HG03280 (cell line): ENCODE results near the gene SAMD11.
"Not testable (repeated sequence)": the region's sequence is repeated elsewhere in the genome, so short reads cannot be mapped to it uniquely, and the experiment has no call there.

Experiments used
- ATAC-seq: cut with Tn5 transposase; IDR thresholded peaks from one replicate; pipeline ENCODE4 v1.9.1; 2021; ENCODE audit warnings: mild to moderate bottlenecking, moderate library complexity; ENCODE audit not compliant: unreplicated experiment

SAMD11 gene

GRCh38 chr1:974293-974640, 50.5 kb downstream of the SAMD11 start:
- no peak for ATAC-seq

DNA sequence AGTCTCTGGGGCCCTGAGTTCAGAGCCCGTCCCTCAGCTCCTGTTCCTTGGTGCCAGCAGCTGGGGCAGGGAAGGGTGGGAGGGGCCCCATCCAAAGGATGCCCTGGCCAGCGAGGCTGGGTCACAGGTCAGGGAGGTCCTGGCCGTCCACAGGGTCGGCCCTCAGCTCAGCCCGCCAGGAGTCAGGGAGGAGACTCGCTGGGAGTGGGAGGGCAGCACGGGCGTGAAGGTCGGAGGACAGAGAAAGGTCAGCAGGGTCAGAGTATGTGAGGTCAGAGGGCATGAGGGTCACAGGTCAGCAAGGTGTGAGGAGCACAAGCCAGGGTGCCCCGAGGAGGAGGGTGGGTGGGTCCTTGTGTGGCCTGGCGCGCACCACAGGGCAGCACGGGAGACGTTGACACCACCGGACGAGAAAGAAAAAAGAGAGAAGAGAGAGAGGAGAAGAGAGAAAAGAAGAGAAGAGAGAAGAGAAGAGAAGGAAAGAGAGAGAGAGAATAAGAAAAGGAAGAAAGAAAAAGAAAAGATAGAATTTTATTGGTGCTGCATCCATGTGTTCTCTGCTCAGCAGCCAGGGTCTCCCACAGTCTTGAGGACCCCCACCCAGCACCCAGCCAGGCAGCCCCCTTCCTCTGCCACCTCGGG, 51.1 kb downstream of the SAMD11 start:
- no peak for ATAC-seq

- no peak for ATAC-seq
Observed at GRCh38 chr1:975365-975764, 51.6 kb downstream of the SAMD11 start.

DNA sequence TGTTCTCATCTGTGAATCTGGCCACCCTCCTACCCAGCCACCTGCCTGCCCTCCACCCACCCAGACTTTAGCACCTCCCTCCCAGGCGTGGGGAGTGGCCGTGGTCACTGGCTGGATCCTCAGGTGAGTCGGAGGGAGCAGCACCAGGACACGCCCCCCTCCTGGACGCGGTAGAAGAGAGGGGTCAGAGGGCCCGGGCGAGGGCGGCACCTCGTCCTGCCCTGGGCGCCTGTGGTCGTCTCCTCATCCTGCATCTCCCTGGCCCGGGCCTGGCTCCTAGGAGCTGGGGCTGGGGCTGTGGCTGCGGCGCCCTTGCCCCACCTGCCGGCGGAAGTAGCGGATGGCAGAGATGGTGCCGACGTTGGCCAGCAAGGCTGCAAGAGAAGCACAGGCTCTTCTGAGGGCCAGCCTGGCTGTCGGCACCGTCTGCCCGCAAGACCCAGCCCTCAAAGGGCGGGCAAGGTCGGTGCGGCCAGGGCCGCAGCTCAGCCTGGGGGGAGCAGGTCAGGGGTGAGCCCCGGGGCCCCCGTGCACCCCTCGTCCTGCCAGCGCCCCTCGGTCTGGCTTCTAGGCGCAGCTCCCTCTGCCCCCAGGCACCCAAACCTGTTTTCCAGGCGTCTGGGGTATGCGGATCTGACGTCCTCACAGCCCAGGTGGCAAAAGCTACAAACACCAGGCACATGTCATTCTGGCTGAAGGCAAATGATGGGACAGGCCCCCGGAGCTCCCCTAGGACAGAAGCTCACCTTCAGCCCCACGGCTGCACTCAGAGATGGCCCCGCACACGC, 52.4 kb downstream of the SAMD11 start:
- no peak for ATAC-seq

GRCh38 chr1:976791-977190, 53.1 kb downstream of the SAMD11 start:
- not testable (repeated sequence) for ATAC-seq

GRCh38 chr1:978069-978834, 54.5 kb downstream of the SAMD11 start:
- ATAC-seq = no peak

- ATAC-seq = no peak
Observed at GRCh38 chr1:978835-979743, 55.4 kb downstream of the SAMD11 start.

GRCh38 chr1:979744-980072, 56.0 kb downstream of the SAMD11 start:
- ATAC-seq = no peak

GRCh38 chr1:980137-980571, 56.4 kb downstream of the SAMD11 start:
- ATAC-seq = no peak

DNA sequence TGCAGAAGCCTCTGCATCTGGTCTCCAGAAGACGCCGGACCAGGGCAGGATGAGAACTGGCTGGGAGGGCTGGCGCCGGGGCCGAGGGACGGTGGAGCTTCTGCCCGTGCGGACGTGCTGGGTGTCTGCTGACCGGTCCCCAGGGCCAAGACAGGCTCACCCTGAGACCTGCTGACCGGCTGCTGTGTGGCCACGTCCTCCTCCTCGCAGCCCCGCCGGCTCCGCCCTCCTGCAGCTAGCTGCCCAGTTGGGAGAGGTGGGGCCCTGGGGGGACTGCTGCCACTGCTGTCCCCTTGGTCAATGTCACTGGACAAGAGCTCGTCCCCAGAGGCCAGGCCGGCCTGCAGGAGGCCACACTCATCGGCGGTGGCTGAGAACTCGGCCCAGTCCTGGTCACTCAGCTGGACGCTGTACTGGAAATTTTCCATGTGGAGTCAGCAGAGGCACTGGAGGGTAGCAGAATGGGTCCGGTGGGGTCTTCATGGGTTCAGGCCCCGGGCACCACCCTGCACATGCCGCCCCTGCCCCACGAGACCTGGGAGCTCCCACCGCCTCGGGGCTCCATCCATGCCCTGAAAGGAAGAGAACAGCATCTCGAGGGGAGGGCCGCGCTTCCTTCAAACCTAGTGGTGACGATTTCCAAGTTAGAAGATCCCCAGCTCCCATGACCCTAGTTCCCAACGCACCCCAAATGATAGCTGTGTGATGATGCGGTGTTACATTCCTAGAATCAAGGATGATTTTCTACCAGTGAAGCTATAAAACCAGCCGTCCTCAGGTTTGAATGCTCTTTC, 57.1 kb downstream of the SAMD11 start:
- ATAC-seq = no peak

DNA sequence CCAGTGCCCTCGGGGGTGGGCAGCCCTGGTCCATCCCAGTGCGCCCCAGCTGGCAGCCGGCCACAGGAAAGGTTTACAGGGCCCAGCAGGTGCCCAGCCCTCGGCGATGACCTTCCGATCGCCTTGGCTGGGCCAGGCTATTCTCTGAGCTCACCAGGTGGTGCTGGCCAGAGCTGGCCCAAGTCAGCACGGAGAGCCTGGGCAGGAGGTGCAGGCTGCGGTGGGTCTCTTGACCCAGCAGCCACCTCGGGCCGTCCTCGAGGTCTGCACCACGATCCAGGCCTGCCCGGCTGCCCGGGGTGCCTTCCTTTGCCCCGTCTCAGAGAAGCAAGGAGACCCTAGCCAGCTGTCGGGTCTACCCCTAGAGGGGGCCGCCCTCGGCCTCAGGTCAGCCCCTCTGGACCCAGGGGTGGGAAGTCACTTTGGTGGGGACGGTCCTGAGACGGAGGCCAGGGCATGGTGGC, 57.8 kb downstream of the SAMD11 start:
- ATAC-seq = no peak

GRCh38 chr1:981955-982558, 58.3 kb downstream of the SAMD11 start, which contains the start of gene PERM1:
TSS of gene PERM1 (minus strand) at chr1:982093. CDS start at chr1:981029, 1,064 bp downstream.
- ATAC-seq = no peak

GRCh38 chr1:982765-983436, 59.2 kb downstream of the SAMD11 start:
- no peak for ATAC-seq

DNA sequence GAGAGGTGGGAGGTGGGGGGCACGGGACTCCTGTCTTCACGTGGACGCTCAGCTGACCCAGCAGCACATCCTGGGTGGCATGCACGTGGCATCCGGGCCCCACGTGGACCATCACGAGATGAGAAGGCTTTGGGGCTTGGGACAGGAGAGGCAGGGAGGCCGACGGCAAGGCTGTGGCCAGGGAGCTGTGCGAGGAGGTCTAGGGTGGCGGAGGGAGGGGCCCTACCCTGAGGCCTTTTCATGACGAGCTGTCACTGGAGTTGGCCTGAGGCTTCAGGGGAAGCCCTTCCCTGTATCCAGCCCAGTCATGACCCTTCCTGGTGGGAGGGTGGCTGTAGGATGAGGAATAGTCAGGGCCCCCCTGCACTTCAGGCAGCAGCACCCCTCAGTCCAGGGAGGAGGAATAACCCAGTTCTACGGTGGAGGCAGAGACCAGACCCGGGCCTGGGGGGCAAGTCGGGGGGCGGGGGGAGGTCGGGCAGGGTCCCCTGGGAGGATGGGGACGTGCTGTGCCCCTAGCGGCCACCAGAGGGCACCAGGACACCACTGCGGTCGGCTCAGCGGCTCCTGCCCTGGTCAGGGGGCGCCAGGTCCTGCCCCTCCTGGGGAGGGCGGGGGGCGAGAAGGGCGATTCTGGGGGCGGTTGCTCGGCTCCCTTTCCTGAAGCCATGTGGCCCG, 60.2 kb downstream of the SAMD11 start:
- no peak for ATAC-seq

GRCh38 chr1:984476-984814, 60.7 kb downstream of the SAMD11 start:
- ATAC-seq = no peak

DNA sequence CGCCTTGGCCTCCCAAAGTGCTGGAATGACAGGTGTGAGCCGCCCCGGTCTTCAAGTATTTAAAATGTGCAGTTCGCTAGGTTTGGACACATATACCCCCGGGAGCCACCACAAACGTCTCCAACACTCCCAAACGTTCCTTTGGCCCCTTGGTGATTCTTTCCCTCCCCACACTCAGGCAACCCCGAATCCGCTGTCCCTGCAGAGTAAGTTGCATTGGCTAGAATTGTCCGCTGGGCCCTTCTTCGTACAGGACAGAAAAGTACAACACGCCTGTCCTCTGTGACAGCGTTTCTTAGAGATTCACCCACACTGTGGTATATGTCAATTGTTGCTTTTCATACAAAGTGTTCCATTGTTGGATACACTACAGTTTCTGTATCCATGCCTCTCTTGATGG, 61.4 kb downstream of the SAMD11 start:
- ATAC-seq = no peak

DNA sequence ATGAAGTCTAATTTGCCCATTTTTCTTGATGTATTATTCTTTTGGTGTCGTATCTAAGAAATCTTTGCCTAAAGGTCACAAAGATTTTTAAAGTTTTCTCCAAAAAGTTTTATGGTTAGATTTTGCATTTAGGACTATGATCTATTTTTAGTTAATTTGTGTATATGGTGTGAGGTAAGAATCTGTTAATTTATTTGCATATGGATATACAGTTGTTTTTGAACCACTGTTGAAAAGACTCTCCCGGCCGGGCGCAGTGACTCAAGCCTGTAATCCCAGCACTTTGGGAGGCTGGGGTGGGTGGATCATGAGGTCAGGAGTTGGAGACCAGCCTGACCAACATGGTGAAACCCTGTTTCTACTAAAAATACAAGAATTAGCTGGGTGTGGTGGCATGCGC, 64.3 kb downstream of the SAMD11 start:
- ATAC-seq = not testable (repeated sequence)

GRCh38 chr1:991275-991674, 67.6 kb downstream of the SAMD11 start:
- not testable (repeated sequence) for ATAC-seq

- no peak for ATAC-seq
Observed at GRCh38 chr1:991895-992294, 68.2 kb downstream of the SAMD11 start.
